Dermis blood vessel endothelial cell (primary cell): ENCODE measurements around the gene TBC1D3B. TPM values are rescaled to one million over a fixed set of nuclear protein-coding genes. Genes with fewer than 3 reads are reported as not detected.
"Not testable (repeated sequence)": the region's sequence is repeated elsewhere in the genome, so short reads cannot be mapped to it uniquely, and the experiment has no call there.

Source experiments
- DNase-seq: peaks from one replicate; pipeline ENCODE4 v3.0.0; 2010
- total RNA-seq: library from RNA; depleted of rRNA; stranded (reverse); fragments of >200 nt; gene quantifications from 2 replicates; pipeline ENCODE4 v1.2.3, GENCODE V29; 2014

Gene TBC1D3B
- total RNA-seq, 1 donor from 2014 or later: 0.85 TPM

DNA sequence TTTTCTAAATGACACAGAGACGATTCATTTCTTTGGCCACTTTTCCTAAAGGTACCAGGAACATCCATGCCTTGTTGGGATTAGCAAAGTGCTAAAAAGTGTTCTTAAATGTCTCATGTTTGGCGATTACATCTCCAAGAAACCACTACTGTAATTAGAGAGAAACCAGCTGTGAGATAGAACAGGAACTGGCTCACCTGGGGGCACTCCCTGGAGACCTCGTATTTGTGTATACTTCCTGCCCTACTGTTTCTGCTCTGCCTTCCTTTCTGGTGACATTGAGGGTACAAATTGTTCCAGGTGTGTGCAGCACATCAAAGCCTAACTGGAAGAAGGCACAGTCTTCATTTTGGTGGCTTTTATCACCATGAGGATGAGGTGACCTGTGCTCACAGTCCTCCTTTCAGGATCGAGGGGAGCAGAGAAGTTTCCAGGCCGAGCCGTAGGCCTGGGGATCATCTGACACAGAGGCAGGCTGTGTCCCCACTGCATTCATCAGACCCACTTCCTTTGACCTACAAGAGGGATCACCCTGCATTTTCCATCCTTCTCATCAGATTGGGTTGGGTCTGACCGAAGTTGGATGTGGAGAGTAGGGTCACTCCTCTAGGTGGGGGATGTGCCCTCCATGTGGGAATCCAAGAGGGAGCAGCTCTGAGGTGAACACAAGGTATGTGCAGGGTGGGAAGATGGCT lies 49.1 kb downstream of the TBC1D3B start:
- no peak for DNase-seq

GRCh38 chr17:36124879-36125824 lies 51.3 kb downstream of the TBC1D3B start:
- no peak for DNase-seq

GRCh38 chr17:36123431-36123830 lies 53.0 kb downstream of the TBC1D3B start:
- DNase-seq: no peak

- not testable (repeated sequence) for DNase-seq
These were observed 55.3 kb downstream of the TBC1D3B start for GRCh38 chr17:36121099-36121498.

DNA sequence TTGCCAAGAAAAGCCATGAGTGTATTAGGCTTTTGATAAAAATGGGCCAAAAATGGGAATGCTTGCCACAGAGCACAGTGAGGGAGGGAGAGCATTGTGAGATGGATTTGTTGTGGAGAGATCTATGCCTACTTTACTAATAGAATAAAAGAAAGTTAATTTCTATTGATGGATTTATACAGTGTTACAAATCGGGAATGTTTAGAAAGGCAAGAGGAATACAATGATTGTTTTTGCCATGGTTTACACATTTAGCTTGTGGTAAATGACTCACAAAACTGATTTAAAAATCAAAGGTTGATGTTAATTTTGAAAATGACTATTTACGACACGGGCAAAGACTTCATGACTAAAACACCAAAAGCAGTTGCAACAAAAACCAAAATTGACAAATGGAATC lies 56.2 kb downstream of the TBC1D3B start:
- DNase-seq: no peak

DNA sequence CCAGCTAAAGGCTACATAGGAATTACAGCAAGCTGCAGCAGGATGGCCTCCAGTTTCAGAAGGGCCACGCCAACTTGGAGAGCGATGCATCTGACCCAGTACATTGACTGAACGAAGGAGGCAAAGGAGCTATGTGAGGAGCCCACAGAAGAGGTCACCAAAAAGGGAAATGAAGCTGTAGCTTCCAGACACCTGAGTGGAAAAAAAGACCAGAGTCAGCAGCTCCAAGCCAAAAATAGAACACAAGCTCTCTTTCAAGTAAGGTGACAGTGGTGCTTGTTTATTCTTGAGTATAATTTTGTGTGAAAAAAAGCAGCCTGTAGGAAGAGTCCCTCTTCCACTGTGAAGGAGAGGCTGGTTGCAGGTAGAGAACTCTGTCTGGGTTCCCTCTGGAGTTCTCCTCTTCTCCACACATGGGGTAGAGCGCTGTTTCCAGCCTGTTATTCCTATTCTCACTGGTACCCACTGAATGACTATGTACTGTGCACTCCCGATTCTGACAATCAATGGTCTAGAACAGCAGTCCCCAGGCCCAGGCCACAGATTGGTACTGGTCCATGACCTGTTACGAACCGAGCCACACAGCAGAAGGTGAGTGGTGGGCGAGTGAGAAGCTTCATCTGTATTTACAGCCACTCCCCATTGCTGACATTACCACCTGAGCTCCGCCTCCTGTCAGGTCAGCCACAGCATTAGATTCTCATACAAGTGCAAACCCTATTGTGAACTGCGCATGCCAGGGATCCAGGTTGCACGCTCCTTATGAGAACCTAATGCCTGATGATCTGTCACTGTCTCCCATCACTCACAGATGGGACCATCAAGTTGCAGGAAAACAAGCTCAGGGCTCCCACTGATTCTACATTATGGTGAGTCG lies 57.7 kb downstream of the TBC1D3B start:
- DNase-seq: no peak

GRCh38 chr17:36117505-36118382 lies 58.7 kb downstream of the TBC1D3B start:
- DNase-seq: no peak

Other genes with a start within 250 kb of the TBC1D3B start
- 0.47 and 1.0 TPM in 2 replicates for gene RDM1, start 245.9 kb downstream of the TBC1D3B start, total RNA-seq
- not detected in 2 replicates for gene LYZL6, start 232.9 kb downstream of the TBC1D3B start, total RNA-seq
- gene CCL16, start 195.1 kb downstream of the TBC1D3B start, total RNA-seq: 0.37 and 0.68 TPM in 2 replicates
- gene CCL14, start 189.9 kb downstream of the TBC1D3B start, total RNA-seq: 14.2 and 24.2 TPM in 2 replicates
- not detected in 2 replicates for gene CCL15, start 175.1 kb downstream of the TBC1D3B start, total RNA-seq
- 2.2 and 7.5 TPM in 2 replicates for gene CCL23, start 158.7 kb downstream of the TBC1D3B start, total RNA-seq
- gene CCL18, start 112.4 kb downstream of the TBC1D3B start, total RNA-seq: not detected in 2 replicates
- not detected in 2 replicates for gene CCL3, start 86.5 kb downstream of the TBC1D3B start, total RNA-seq
- not detected in 2 replicates for gene CCL4, start 72.8 kb downstream of the TBC1D3B start, total RNA-seq
- not detected in 2 replicates for gene CCL3L1, start 20.1 kb upstream of the TBC1D3B start, total RNA-seq
- gene CCL4L2, start 34.4 kb upstream of the TBC1D3B start, total RNA-seq: not detected in 2 replicates
- gene TBC1D3I, start 87.9 kb upstream of the TBC1D3B start, total RNA-seq: 0.05 and 0.17 TPM in 2 replicates
- not detected in 2 replicates for gene TBC1D3G, start 147.2 kb upstream of the TBC1D3B start, total RNA-seq
- not detected in 2 replicates for gene TBC1D3H, start 211.8 kb upstream of the TBC1D3B start, total RNA-seq